ENCODE measurements around the gene ARMC7. TPM values are rescaled to one million over a fixed set of nuclear protein-coding genes. Genes with fewer than 3 reads are reported as not detected.

ARMC7 gene
- total and polyA plus RNA-seq, 10 of the 15 experiments (the other 5 are each of a cell fraction or from before 2014, with no cell fraction given): 1.5 to 19.8 (median 6.3) TPM

GRCh38 chr17:75131278-75132017 is 21.7 kb downstream of the ARMC7 start, which contains the start of gene NT5C (continued):
- peak; percentile 99 for TF ChIP-seq IKZF1 (conservative IDR thresholded peaks at IDR 0.05)
- peak; percentile 81 for TF ChIP-seq ZNF207 (IDR thresholded peaks at IDR 0.05; ENCODE audit: borderline replicate concordance)
- TF ChIP-seq SREBF1 (IDR thresholded peaks at IDR 0.05; ENCODE audit: low read length): no peak
- TF ChIP-seq MEF2B (IDR thresholded peaks at IDR 0.05; ENCODE audit: partially characterized antibody, poor library complexity, severe bottlenecking): peak; percentile 32
- TF ChIP-seq KLF5 (IDR thresholded peaks at IDR 0.05; ENCODE audit: partially characterized antibody): peak; percentile 66
- no peak for TF ChIP-seq WRNIP1 (IDR thresholded peaks at IDR 0.05; ENCODE audit: borderline replicate concordance, low read depth, low read length)
- TF ChIP-seq MLLT1 (IDR thresholded peaks at IDR 0.05): no peak
- TF ChIP-seq NKRF (conservative IDR thresholded peaks at IDR 0.05): peak; percentile 96
- TF ChIP-seq PAX8 (IDR thresholded peaks at IDR 0.05): no peak
- no peak for TF ChIP-seq ZZZ3 (IDR thresholded peaks at IDR 0.05; ENCODE audit: control insufficient read depth, insufficient read length, low read depth)
- no peak for TF ChIP-seq IRF3 (IDR thresholded peaks at IDR 0.05)
- TF ChIP-seq RBBP5 (conservative IDR thresholded peaks at IDR 0.05): no peak
- TF ChIP-seq ZNF217 (IDR thresholded peaks at IDR 0.05): peak; percentile 87
- 0 out of 2 replicates have a peak, but pooled peaks have one; percentile 25 for TF ChIP-seq SIN3A (IDR thresholded peaks at IDR 0.05; ENCODE audit: low read depth, low read length)
- no peak for TF ChIP-seq SUPT20H (IDR thresholded peaks at IDR 0.05; ENCODE audit: borderline replicate concordance, control insufficient read depth, low read depth, low read length)
- no peak for TF ChIP-seq TCF12 (IDR thresholded peaks at IDR 0.05; ENCODE audit: low read depth, low read length)
- TF ChIP-seq TCF3 (IDR thresholded peaks at IDR 0.05; ENCODE audit: borderline replicate concordance, insufficient read depth, low read depth, low read length): peak; percentile 56; the same call in 1 of the 2 replicates
- peak; percentile 15; the same call in 1 of the 2 replicates for TF ChIP-seq SMC3 (IDR thresholded peaks at IDR 0.05; ENCODE audit: borderline replicate concordance, low read length)
- TF ChIP-seq NR2F1 (conservative IDR thresholded peaks at IDR 0.05): peak; percentile 86
- TF ChIP-seq POU2F2 (IDR thresholded peaks at IDR 0.05; ENCODE audit: borderline replicate concordance, low read depth, low read length): peak; percentile 99
- no peak for TF ChIP-seq CEBPB (IDR thresholded peaks at IDR 0.05; ENCODE audit: borderline replicate concordance in 1 of 2, low read depth in 2 of 2, low read length in 2 of 2)
- TF ChIP-seq CBX3 (IDR thresholded peaks at IDR 0.05; ENCODE audit: borderline replicate concordance, low read depth): no peak
- TF ChIP-seq FOXK2 (IDR thresholded peaks at IDR 0.05): no peak
- no peak for TF ChIP-seq BMI1 (IDR thresholded peaks at IDR 0.05; ENCODE audit: borderline replicate concordance)
- no peak for TF ChIP-seq SKIL (IDR thresholded peaks at IDR 0.05; ENCODE audit: low read depth, poor library complexity, severe bottlenecking)

Data from GM12878 (cell line).